Stimulated activated naive CD8-positive, alpha-beta T cell treated with anti-CD3 and anti-CD28 coated beads, Interleukin-15, Interleukin-2, amounts not matched to agents 100 ng/mL and 50 ng/mL, for 24 hours (primary cell): ENCODE results near the gene PCBP3.

Experiments
- H3K27ac Mint-ChIP-seq: one replicate; pipeline ENCODE4 v1.8.0; 2021; ENCODE audit warnings: mild to moderate bottlenecking, mixed read lengths
- H3K27me3 Mint-ChIP-seq: one replicate; pipeline ENCODE4 v1.8.0; 2021; ENCODE audit warnings: mixed read lengths
- H3K36me3 Mint-ChIP-seq: one replicate; pipeline ENCODE4 v1.8.0; 2021; ENCODE audit warnings: low read depth, mixed read lengths
- H3K4me1 Mint-ChIP-seq: one replicate; pipeline ENCODE4 v1.8.0; 2021; ENCODE audit warnings: low read depth, mixed read lengths
- H3K4me3 Mint-ChIP-seq: one replicate; pipeline ENCODE4 v1.8.0; 2021; ENCODE audit warnings: mild to moderate bottlenecking, mixed read lengths
- H3K9me3 Mint-ChIP-seq: one replicate; pipeline ENCODE4 v1.8.0; 2021; ENCODE audit warnings: mixed read lengths

PCBP3 gene

GRCh38 chr21:45990741-45991605 lies 347.4 kb downstream of the PCBP3 start:
- Mint-ChIP-seq H3K36me3 (no peaks in the 10 kb centered on the region), H3K27me3 (no peaks in the 10 kb centered on the region), H3K9me3 (no peaks in the 10 kb centered on the region), H3K4me3 (no peak overlapping the region), H3K4me1 (no peaks in the 10 kb centered on the region), H3K27ac (no peak overlapping the region)

- H3K27me3 Mint-ChIP-seq: no peaks in the 10 kb centered on the region
- H3K9me3 Mint-ChIP-seq: no peaks in the 10 kb centered on the region
- no peak overlapping the region for H3K27ac Mint-ChIP-seq
- H3K4me3 Mint-ChIP-seq: no peak overlapping the region
- no peaks in the 10 kb centered on the region for H3K36me3 Mint-ChIP-seq
- H3K4me1 Mint-ChIP-seq: no peaks in the 10 kb centered on the region
These were observed 348.2 kb downstream of the PCBP3 start for GRCh38 chr21:45991606-45992300.
